HCT116 (cell line): ENCODE measurements around the gene TNFSF8. TPM values are rescaled to one million over a fixed set of nuclear protein-coding genes. Genes with fewer than 3 reads are reported as not detected.

ENCODE experiments used
- ATAC-seq: fragments of 200-7000 bp; cut with Tn5 transposase; 2 replicates; pipeline ENCODE4 v1.9.1; 2020; ENCODE audit warnings: mild to moderate bottlenecking, moderate library complexity
- BruUV-seq: library from RNA; stranded (reverse); fragments of 400-500 nt; replicated peaks from 2 replicates; lab custom pipeline; 2021; lab: Mats Ljungman, UMichigan
- CTCF ChIA-PET: fragments of 300-600 bp; sonication (Branson Sonifier 250); formaldehyde crosslinking; loops from one replicate; lab custom pipeline; 2021; ENCODE audit warnings: antibody characterized with exemption; lab: Charles Lee
- POLR2A ChIA-PET: fragments of 300-600, 350-600 bp; sonication (Branson Sonifier 250); formaldehyde crosslinking; loops from one replicate; lab custom pipeline; 2021; ENCODE audit warnings: antibody characterized with exemption; lab: Charles Lee
- RAD21 ChIA-PET, 2 experiments: fragments of 300-600 bp; sonication (Branson Sonifier 250); formaldehyde crosslinking; loops; one replicate each; lab custom pipeline; 2023; ENCODE audit warnings: low total read pairs in 2 of 2; ENCODE audit not compliant: uncharacterized antibody in 2 of 2, unreplicated experiment in 2 of 2, low non-redundant PET in 1 of 2; lab: Charles Lee
- DNase-seq: peaks from one replicate; pipeline ENCODE4 v3.0.0-alpha.2; 2010; ENCODE audit warnings: low read depth, low spot score
- H2AFZ ChIP-seq: fragments of 200-600 bp; shearing (Covaris generic), sonication (generic); 2 replicates; pipeline ENCODE4 v1.6.1; 2017; ENCODE audit warnings: low read depth, mixed run types, mixed read lengths, antibody characterized with exemption, low read length; ENCODE audit not compliant: poor library complexity, severe bottlenecking
- H3K27ac ChIP-seq: 2 replicates; pipeline ENCODE4 v1.5.1; 2012; ENCODE audit warnings: low read depth, low read length
- H3K27me3 ChIP-seq: fragments of 200-600 bp; sonication (generic); 2 replicates; pipeline ENCODE4 v1.6.1; 2016; ENCODE audit warnings: mixed run types, low read length, mixed read lengths; ENCODE audit not compliant: insufficient read depth
- H3K36me3 ChIP-seq, 2 experiments: fragments of 200-500 bp in 1 of 2; fragments of 200-600 bp in 1 of 2; sonication (Bioruptor generic) in 1 of 2; sonication (generic) in 1 of 2; 2 replicates each; pipeline versions ENCODE4 v1.5.1 to v1.6.1; 2014 to 2016; ENCODE audit warnings: low read length in 2 of 2, inconsistent platforms in 1 of 2, mixed read lengths in 1 of 2, mixed run types in 1 of 2; ENCODE audit not compliant: insufficient read depth in 2 of 2, control insufficient read depth in 1 of 2
- H3K4me1 ChIP-seq, 2 experiments: fragments of 200-600 bp in 1 of 2; sonication (generic) in 1 of 2; 2 replicates each; pipeline versions ENCODE4 v1.5.1 to v1.6.1; 2012 to 2017; ENCODE audit warnings: low read length in 2 of 2, inconsistent platforms in 1 of 2, mild to moderate bottlenecking in 1 of 2, mixed read lengths in 1 of 2, mixed run types in 1 of 2, moderate library complexity in 1 of 2; ENCODE audit not compliant: insufficient read depth in 2 of 2, control insufficient read depth in 1 of 2
- H3K4me2 ChIP-seq: fragments of 200-600 bp; sonication (generic); 2 replicates; pipeline ENCODE4 v1.6.1; 2017; ENCODE audit warnings: mixed run types, low read length, mixed read lengths
- H3K4me3 ChIP-seq, 2 experiments: fragments of 200-600 bp in 1 of 2; sonication (generic) in 1 of 2; replicated peaks in 1 of 2; 2 replicates each; pipeline ENCODE4 v1.5.1; 2011 to 2016; ENCODE audit warnings: low read length in 2 of 2, control low read depth in 1 of 2, low read depth in 1 of 2, mild to moderate bottlenecking in 1 of 2, mixed read lengths in 1 of 2, mixed run types in 1 of 2
- H3K79me2 ChIP-seq: fragments of 200-600 bp; sonication (generic); 2 replicates; pipeline ENCODE4 v1.6.1; 2017; ENCODE audit warnings: mild to moderate bottlenecking, mixed run types, low read length, moderate library complexity, mixed read lengths; ENCODE audit not compliant: insufficient read depth
- H3K9ac ChIP-seq: fragments of 200-600 bp; sonication (generic); 2 replicates; pipeline ENCODE4 v1.6.1; 2016; ENCODE audit warnings: low read length, mixed read lengths
- H3K9me2 ChIP-seq: fragments of 200-600 bp; sonication (generic), shearing (Covaris generic); 2 replicates; pipeline ENCODE4 v1.6.1; 2017; ENCODE audit warnings: mixed run types, mild to moderate bottlenecking, moderate library complexity; ENCODE audit not compliant: insufficient read depth
- H3K9me3 ChIP-seq, 2 experiments: fragments of 200-500 bp in 1 of 2; fragments of 200-600 bp in 1 of 2; sonication (Bioruptor generic) in 1 of 2; sonication (generic) in 1 of 2; 2 replicates each; pipeline ENCODE4 v1.6.1; 2014 to 2017; ENCODE audit warnings: low read length in 2 of 2, mixed read lengths in 2 of 2, inconsistent platforms in 1 of 2, low read depth in 1 of 2, mild to moderate bottlenecking in 1 of 2, mixed run types in 1 of 2, moderate library complexity in 1 of 2; ENCODE audit not compliant: control insufficient read depth in 1 of 2, insufficient read depth in 1 of 2
- H4K20me1 ChIP-seq: fragments of 200-600 bp; sonication (generic), shearing (Covaris generic); 2 replicates; pipeline ENCODE4 v1.6.1; 2017; ENCODE audit warnings: mixed run types, mild to moderate bottlenecking, moderate library complexity; ENCODE audit not compliant: insufficient read depth
- CBX3 ChIP-seq: IDR thresholded peaks from 2 replicates; pipeline ENCODE4 v1.6.1; 2012; ENCODE audit warnings: low read depth
- CEBPB ChIP-seq: IDR thresholded peaks from 2 replicates; pipeline ENCODE4 v1.6.1; 2012; ENCODE audit warnings: low read depth
- EGR1 ChIP-seq: IDR thresholded peaks from 2 replicates; pipeline ENCODE4 v1.6.1; 2012; ENCODE audit warnings: low read depth
- ELF1 ChIP-seq: IDR thresholded peaks from 2 replicates; pipeline ENCODE4 v1.6.1; 2012; ENCODE audit warnings: low read depth, borderline replicate concordance
- EZH2phosphoT487 ChIP-seq: fragments of 200-600 bp; IDR thresholded peaks from 2 replicates; pipeline ENCODE4 v1.6.1; 2018; ENCODE audit warnings: antibody characterized with exemption, borderline replicate concordance
- FOSL1 ChIP-seq: IDR thresholded peaks from 2 replicates; pipeline ENCODE4 v1.6.1; 2012; ENCODE audit warnings: low read depth
- POLR2A ChIP-seq: IDR thresholded peaks from 2 replicates; pipeline ENCODE4 v1.7.0; 2011; ENCODE audit warnings: borderline replicate concordance; ENCODE audit not compliant: insufficient read depth, insufficient read length; ENCODE audit errors: extremely low read depth
- RAD21 ChIP-seq: IDR thresholded peaks from 2 replicates; pipeline ENCODE4 v1.6.1; 2012; ENCODE audit warnings: low read depth, mild to moderate bottlenecking
- SIN3A ChIP-seq: IDR thresholded peaks from 2 replicates; pipeline ENCODE4 v1.6.1; 2012; ENCODE audit warnings: low read depth
- TCF7L2 ChIP-seq: IDR thresholded peaks from 2 replicates; pipeline ENCODE4 v1.7.0; 2011; ENCODE audit warnings: borderline replicate concordance, inconsistent platforms; ENCODE audit not compliant: insufficient read depth, insufficient read length; ENCODE audit errors: extremely low read depth
- ZFX ChIP-seq: fragments of 450-650 bp; IDR thresholded peaks from 2 replicates; pipeline ENCODE4 v1.6.1; 2017
- intact Hi-C: fragments of 100-400 bp; cut with micrococcal nuclease; formaldehyde crosslinking; loops from 2 replicates; pipeline ENCODE4 v1.10.0; 2022
- total RNA-seq: library from RNA; stranded (reverse); gene quantifications from one replicate; pipeline ENCODE4 v1.2.1, GENCODE V29; 2021; ENCODE audit not compliant: unreplicated experiment
- TF ChIP-seq, protein P1 (sequence below), 3 experiments: fragments of 200-600 bp in 1 of 3; sonication (generic) in 1 of 3; IDR thresholded peaks in 2 of 3; conservative IDR thresholded peaks in 1 of 3; 2 replicates each; pipeline ENCODE4 v1.5.1; 2012 to 2017; ENCODE audit warnings: low read depth in 2 of 3, low read length in 2 of 3, antibody characterized with exemption in 1 of 3, borderline replicate concordance in 1 of 3, control low read depth in 1 of 3, mild to moderate bottlenecking in 1 of 3, mixed read lengths in 1 of 3, mixed run types in 1 of 3, moderate library complexity in 1 of 3; ENCODE audit not compliant: insufficient read depth in 1 of 3
- TF ChIP-seq, protein P2 (sequence below): IDR thresholded peaks from 2 replicates; pipeline ENCODE4 v1.6.1; 2012
- TF ChIP-seq, protein P3 (sequence below): IDR thresholded peaks from 2 replicates; pipeline ENCODE4 v1.6.1; 2012
- TF ChIP-seq, protein P4 (sequence below): IDR thresholded peaks from 2 replicates; pipeline ENCODE4 v1.6.1; 2012; ENCODE audit warnings: low read depth
- TF ChIP-seq, protein P5 (sequence below): IDR thresholded peaks from 2 replicates; pipeline ENCODE4 v1.6.1; 2011; ENCODE audit warnings: mild to moderate bottlenecking, low read length, moderate library complexity; ENCODE audit not compliant: insufficient replicate concordance; ENCODE audit errors: extremely low read depth

The TNFSF8 gene
- total RNA-seq, 1 experiment from 2014 or later = not detected

DNA sequence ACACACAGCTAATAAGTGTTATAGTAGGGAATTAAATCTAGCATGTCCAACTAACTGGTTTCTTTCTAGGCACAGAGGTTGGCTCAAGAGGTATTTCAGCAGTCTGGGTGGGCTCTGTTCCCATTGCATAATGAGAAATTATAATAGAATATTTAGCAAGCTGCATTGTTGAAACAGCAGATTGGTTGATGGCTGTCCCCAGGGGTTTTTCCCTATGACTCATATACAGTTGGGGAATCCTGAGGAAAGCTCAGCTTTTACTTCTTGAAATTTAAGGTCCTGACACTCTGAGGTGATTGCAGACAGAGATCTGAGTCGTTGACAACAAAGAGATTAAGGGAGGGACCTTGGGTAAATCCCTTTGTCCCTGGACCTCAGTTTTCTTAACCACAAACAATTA is 38.3 kb upstream of the TNFSF8 start (continued):
- no peak for TF ChIP-seq EZH2phosphoT487
- TF ChIP-seq FOSL1 = no peak

DNA sequence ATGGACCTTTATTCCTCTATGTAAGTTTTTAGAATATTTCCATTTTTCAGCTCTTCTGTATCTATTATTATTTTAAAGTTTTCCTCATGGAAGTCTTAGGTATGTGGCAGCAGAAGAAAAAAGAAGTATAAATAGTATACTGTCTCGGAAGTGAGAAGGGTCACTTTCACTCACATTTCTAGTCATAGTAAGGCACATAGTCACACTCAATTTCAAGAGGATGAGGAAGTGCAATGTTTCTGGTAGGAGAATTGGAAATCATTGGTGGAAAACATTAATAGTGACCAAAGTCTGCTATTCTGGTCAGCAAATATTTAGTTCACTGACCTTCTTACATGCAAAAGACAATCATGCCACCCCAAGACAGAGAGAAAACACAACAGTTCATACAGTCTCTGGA is 35.2 kb upstream of the TNFSF8 start:
- ChIA-PET CTCF (no interaction called here), POLR2A (no interaction called here)

More for the DNA sequence above, 35.2 kb upstream of the TNFSF8 start:
- TF ChIP-seq TCF7L2 (no peak), ELF1 (no peak), RAD21 (no peak), ZFX (no peak), FOSL1 (no peak), SIN3A (no peak), CEBPB (no peak), CBX3 (no peak), POLR2A (no peak), EGR1 (no peak), EZH2phosphoT487 (no peak)
- TF ChIP-seq, protein P1, sequence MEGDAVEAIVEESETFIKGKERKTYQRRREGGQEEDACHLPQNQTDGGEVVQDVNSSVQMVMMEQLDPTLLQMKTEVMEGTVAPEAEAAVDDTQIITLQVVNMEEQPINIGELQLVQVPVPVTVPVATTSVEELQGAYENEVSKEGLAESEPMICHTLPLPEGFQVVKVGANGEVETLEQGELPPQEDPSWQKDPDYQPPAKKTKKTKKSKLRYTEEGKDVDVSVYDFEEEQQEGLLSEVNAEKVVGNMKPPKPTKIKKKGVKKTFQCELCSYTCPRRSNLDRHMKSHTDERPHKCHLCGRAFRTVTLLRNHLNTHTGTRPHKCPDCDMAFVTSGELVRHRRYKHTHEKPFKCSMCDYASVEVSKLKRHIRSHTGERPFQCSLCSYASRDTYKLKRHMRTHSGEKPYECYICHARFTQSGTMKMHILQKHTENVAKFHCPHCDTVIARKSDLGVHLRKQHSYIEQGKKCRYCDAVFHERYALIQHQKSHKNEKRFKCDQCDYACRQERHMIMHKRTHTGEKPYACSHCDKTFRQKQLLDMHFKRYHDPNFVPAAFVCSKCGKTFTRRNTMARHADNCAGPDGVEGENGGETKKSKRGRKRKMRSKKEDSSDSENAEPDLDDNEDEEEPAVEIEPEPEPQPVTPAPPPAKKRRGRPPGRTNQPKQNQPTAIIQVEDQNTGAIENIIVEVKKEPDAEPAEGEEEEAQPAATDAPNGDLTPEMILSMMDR (IDR thresholded peaks at IDR 0.05 in 2 of 3, conservative IDR thresholded peaks at IDR 0.05 in 1 of 3; ENCODE audit: borderline replicate concordance in 1 of 3, insufficient read depth in 1 of 3, low read depth in 2 of 3, low read length in 2 of 3) = no peak
- TF ChIP-seq, protein P2, sequence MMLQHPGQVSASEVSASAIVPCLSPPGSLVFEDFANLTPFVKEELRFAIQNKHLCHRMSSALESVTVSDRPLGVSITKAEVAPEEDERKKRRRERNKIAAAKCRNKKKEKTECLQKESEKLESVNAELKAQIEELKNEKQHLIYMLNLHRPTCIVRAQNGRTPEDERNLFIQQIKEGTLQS = no peak
- TF ChIP-seq, protein P3, sequence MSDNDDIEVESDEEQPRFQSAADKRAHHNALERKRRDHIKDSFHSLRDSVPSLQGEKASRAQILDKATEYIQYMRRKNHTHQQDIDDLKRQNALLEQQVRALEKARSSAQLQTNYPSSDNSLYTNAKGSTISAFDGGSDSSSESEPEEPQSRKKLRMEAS = no peak
- TF ChIP-seq, protein P4, sequence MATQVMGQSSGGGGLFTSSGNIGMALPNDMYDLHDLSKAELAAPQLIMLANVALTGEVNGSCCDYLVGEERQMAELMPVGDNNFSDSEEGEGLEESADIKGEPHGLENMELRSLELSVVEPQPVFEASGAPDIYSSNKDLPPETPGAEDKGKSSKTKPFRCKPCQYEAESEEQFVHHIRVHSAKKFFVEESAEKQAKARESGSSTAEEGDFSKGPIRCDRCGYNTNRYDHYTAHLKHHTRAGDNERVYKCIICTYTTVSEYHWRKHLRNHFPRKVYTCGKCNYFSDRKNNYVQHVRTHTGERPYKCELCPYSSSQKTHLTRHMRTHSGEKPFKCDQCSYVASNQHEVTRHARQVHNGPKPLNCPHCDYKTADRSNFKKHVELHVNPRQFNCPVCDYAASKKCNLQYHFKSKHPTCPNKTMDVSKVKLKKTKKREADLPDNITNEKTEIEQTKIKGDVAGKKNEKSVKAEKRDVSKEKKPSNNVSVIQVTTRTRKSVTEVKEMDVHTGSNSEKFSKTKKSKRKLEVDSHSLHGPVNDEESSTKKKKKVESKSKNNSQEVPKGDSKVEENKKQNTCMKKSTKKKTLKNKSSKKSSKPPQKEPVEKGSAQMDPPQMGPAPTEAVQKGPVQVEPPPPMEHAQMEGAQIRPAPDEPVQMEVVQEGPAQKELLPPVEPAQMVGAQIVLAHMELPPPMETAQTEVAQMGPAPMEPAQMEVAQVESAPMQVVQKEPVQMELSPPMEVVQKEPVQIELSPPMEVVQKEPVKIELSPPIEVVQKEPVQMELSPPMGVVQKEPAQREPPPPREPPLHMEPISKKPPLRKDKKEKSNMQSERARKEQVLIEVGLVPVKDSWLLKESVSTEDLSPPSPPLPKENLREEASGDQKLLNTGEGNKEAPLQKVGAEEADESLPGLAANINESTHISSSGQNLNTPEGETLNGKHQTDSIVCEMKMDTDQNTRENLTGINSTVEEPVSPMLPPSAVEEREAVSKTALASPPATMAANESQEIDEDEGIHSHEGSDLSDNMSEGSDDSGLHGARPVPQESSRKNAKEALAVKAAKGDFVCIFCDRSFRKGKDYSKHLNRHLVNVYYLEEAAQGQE = no peak
- TF ChIP-seq, protein P5, sequence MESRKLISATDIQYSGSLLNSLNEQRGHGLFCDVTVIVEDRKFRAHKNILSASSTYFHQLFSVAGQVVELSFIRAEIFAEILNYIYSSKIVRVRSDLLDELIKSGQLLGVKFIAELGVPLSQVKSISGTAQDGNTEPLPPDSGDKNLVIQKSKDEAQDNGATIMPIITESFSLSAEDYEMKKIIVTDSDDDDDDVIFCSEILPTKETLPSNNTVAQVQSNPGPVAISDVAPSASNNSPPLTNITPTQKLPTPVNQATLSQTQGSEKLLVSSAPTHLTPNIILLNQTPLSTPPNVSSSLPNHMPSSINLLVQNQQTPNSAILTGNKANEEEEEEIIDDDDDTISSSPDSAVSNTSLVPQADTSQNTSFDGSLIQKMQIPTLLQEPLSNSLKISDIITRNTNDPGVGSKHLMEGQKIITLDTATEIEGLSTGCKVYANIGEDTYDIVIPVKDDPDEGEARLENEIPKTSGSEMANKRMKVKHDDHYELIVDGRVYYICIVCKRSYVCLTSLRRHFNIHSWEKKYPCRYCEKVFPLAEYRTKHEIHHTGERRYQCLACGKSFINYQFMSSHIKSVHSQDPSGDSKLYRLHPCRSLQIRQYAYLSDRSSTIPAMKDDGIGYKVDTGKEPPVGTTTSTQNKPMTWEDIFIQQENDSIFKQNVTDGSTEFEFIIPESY = no peak
- Histone ChIP-seq H3K9ac (no peak overlapping the region), H3K79me2 (no peaks in the 10 kb centered on the region), H4K20me1 (no peaks in the 10 kb centered on the region), H3K4me3 (no peak overlapping the region), H3K4me1 (no peaks in the 10 kb centered on the region), H3K27me3 (no peaks in the 10 kb centered on the region), H3K4me2 (no peak overlapping the region), H3K9me3 (no peaks in the 10 kb centered on the region), H3K9me2 (no peaks in the 10 kb centered on the region), H2AFZ (no peak overlapping the region), H3K27ac (no peak overlapping the region), H3K36me3 (no peaks in the 10 kb centered on the region)
- RAD21 ChIA-PET = no interaction called here
- DNase-seq = no peak
- BruUV-seq = no TSS peak
- no peak for ATAC-seq
- intact Hi-C loops = no loop called here
